IPS-20b (cell line): ENCODE data around the gene MUS81.

Experiments used
- H3K27ac ChIP-seq: one replicate; pipeline ENCODE4 v1.5.1; 2013; ENCODE audit warnings: low read length
- H3K27me3 ChIP-seq: 2 replicates; pipeline ENCODE4 v1.6.1; 2013; ENCODE audit warnings: mild to moderate bottlenecking, low read length, inconsistent platforms; ENCODE audit not compliant: insufficient read depth
- H3K36me3 ChIP-seq: 2 replicates; pipeline ENCODE4 v1.6.1; 2013; ENCODE audit warnings: low read depth, mild to moderate bottlenecking, inconsistent platforms, low read length, moderate library complexity; ENCODE audit not compliant: insufficient read depth
- H3K4me1 ChIP-seq: 2 replicates; pipeline ENCODE4 v1.6.1; 2013; ENCODE audit warnings: mild to moderate bottlenecking, control low read depth, inconsistent platforms, low read length, moderate library complexity; ENCODE audit not compliant: insufficient read depth
- H3K4me3 ChIP-seq: 2 replicates; pipeline ENCODE4 v1.5.1; 2013; ENCODE audit warnings: mild to moderate bottlenecking, low read length, inconsistent platforms
- H3K9ac ChIP-seq: 2 replicates; pipeline ENCODE4 v1.6.1; 2013; ENCODE audit warnings: low read depth, mild to moderate bottlenecking, inconsistent platforms, low read length, moderate library complexity
- H3K9me3 ChIP-seq: 2 replicates; pipeline ENCODE4 v1.6.1; 2013; ENCODE audit warnings: mild to moderate bottlenecking, low read depth, low read length, inconsistent platforms; ENCODE audit not compliant: insufficient read depth

The MUS81 gene

GRCh38 chr11:65849771-65850216 is 10.4 kb upstream of the MUS81 start:
- Histone ChIP-seq H3K9ac (no peak overlapping the region), H3K4me1 (no peaks in the 10 kb centered on the region), H3K36me3 (peaks cover 29% of the 10 kb centered on the region), H3K27me3 (no peaks in the 10 kb centered on the region), H3K27ac (no peak overlapping the region), H3K4me3 (no peak overlapping the region), H3K9me3 (no peaks in the 10 kb centered on the region)

DNA sequence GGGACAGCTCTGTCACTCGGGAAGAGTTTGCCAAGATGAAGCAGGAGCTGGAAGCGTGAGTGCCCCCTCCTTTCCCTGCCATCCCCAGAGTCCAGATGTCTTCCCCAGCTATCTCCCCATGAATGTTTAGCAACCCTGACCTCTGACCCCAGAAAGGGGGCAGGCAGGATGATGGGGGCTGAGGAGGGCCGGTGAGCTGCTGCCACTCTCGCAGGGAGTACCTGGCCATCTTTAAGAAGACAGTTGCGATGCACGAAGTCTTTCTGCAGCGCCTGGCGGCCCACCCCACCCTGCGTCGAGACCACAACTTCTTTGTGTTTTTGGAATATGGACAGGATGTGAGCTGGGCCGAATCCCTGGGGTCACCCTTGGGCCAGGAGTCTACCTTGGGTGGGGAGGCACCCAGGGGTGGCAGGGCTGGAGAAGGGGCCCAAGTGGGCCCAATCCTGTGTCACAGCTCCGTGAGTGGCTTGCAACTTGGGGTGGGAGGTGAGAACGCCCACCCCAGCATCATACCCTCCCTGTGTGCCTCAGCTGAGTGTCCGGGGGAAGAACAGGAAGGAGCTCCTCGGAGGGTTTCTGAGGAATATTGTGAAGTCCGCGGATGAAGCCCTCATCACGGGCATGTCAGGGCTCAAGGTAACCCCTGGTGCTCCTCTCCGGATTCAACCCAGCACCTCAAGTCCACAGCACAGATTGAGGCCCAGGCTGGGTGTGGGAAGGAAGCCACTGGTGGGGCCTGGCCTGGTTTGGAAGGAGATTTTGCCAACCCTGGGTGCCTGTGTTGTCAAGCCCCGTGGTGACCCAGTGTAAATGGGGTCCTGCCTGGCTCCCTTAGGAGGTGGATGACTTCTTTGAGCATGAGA is 9.8 kb upstream of the MUS81 start:
- Histone ChIP-seq H3K4me1 (no peaks in the 10 kb centered on the region), H3K36me3 (peaks cover 35% of the 10 kb centered on the region), H3K9me3 (no peaks in the 10 kb centered on the region), H3K4me3 (no peak overlapping the region), H3K27me3 (no peaks in the 10 kb centered on the region), H3K27ac (no peak overlapping the region), H3K9ac (no peak overlapping the region)

DNA sequence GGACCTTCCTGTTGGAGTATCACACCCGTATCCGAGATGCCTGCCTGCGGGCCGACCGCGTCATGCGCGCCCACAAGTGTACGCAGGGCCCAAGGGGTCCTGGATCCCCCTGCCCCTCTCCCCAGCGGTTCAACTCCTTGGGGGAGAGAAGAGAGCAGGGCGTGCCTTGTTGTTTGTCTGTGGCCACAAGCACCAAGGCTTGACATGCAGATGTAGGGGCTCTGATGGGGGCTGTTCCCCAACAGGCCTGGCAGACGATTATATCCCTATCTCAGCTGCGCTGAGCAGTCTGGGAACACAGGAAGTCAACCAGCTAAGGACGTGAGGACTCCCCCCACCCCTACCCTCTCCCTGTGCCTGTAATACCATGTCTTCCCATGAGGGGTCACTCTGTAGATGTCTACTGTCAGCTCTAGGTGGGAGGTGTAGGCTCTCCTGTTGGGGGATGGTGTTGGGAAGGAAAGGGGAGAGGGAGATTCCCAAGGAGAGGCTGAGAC is 9.1 kb upstream of the MUS81 start:
- H3K4me3 ChIP-seq, result no peak overlapping the region
- no peak overlapping the region for H3K27ac ChIP-seq
- H3K9me3 ChIP-seq, result no peaks in the 10 kb centered on the region
- no peaks in the 10 kb centered on the region for H3K27me3 ChIP-seq
- H3K9ac ChIP-seq, result no peak overlapping the region
- peaks cover 42% of the 10 kb centered on the region for H3K36me3 ChIP-seq
- no peaks in the 10 kb centered on the region for H3K4me1 ChIP-seq

GRCh38 chr11:65851811-65852507 is 8.3 kb upstream of the MUS81 start:
- H3K9ac ChIP-seq, result no peak overlapping the region
- no peaks in the 10 kb centered on the region for H3K27me3 ChIP-seq

DNA sequence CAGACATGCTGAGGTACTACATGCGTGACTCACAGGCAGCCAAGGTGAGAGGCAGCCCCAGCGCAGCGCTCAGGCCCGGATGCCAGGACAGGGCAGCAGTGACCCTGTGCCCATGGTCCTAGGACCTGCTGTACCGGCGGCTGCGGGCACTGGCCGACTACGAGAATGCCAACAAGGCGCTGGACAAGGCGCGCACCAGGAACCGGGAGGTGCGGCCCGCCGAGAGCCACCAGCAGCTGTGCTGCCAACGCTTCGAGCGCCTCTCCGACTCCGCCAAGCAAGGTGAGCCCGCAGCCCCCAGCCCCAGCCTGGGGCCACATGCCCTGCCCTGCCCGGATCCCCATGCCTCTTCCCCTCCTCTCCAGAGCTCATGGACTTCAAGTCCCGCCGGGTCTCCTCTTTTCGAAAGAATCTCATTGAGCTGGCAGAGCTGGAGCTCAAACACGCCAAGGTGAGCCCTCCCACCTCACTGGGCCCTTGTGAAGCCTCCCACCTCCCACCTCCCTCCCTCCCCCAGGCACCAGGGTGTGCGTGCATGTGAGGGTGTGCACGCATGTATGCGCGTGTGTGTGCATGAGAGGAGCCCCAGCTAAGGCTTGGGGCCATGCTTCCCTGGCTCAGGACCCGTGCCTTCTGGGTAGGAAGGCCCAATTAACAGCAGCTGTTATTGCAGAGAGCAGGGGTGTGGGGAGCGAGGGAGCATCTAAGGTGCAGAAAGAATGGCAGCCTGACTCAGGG is 7.6 kb upstream of the MUS81 start:
- Histone ChIP-seq H3K9ac (no peak overlapping the region), H3K4me3 (no peak overlapping the region), H3K27ac (no peak overlapping the region), H3K9me3 (no peaks in the 10 kb centered on the region), H3K27me3 (no peaks in the 10 kb centered on the region), H3K4me1 (no peaks in the 10 kb centered on the region), H3K36me3 (peaks cover 49% of the 10 kb centered on the region)

More at GRCh38 chr11:65851811-65852507, 8.3 kb upstream of the MUS81 start:
- Histone ChIP-seq H3K36me3 (peaks cover 49% of the 10 kb centered on the region), H3K27ac (no peak overlapping the region), H3K4me1 (no peaks in the 10 kb centered on the region), H3K9me3 (no peaks in the 10 kb centered on the region), H3K4me3 (no peak overlapping the region)

DNA sequence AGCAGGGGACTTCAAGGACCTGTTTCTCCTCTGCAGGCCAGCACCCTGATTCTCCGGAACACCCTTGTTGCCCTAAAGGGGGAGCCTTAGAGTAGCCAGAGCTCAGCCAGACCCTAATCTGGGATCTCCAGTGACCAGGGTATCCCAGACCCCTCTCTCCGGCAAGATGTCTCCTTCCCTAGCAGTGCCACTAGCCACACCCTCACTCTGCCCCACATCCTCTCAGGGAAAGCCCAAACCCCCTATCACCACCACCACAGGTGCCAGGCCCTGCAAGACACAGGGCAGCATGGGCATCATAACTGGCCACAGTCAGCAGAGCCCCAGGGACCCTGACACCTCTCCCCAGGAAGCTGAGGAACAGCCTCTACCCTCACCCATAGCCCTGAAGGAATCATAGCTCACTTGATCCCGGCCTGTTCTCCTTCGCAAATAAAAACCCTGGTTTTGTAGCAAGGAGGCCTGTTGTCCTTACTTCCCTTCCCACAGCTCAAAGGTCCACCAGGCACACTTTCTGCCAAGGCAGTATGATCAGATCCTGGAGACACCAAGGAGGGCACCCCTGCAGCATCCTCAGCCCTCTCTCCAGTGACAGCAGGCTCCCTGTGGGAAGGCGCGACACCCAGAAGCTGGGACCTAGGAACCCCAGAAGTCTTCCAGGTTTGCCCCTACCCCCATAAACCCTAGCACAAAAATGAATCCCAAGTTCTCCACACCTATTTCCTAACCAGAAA is 6.8 kb upstream of the MUS81 start:
- no peaks in the 10 kb centered on the region for H3K27me3 ChIP-seq
- no peak overlapping the region for H3K27ac ChIP-seq
- H3K36me3 ChIP-seq, result peaks cover 49% of the 10 kb centered on the region
- H3K4me1 ChIP-seq, result no peaks in the 10 kb centered on the region
- H3K4me3 ChIP-seq, result no peak overlapping the region
- H3K9me3 ChIP-seq, result no peaks in the 10 kb centered on the region
- H3K9ac ChIP-seq, result no peak overlapping the region

- no peaks in the 10 kb centered on the region; the same call in 1 of the 2 replicates for H3K4me1 ChIP-seq
- H3K27ac ChIP-seq, result no peak overlapping the region
- no peaks in the 10 kb centered on the region for H3K9me3 ChIP-seq
- H3K9ac ChIP-seq, result no peak overlapping the region
- no peak overlapping the region for H3K4me3 ChIP-seq
- H3K36me3 ChIP-seq, result peaks cover 49% of the 10 kb centered on the region
- H3K27me3 ChIP-seq, result no peaks in the 10 kb centered on the region
These were observed 6.1 kb upstream of the MUS81 start for GRCh38 chr11:65854161-65854592.

- H3K27me3 ChIP-seq, result no peaks in the 10 kb centered on the region
- no peak overlapping the region for H3K27ac ChIP-seq
- no peaks in the 10 kb centered on the region; the same call in 1 of the 2 replicates for H3K4me1 ChIP-seq
- H3K4me3 ChIP-seq, result no peak overlapping the region; the same call in 1 of the 2 replicates
- H3K9me3 ChIP-seq, result no peaks in the 10 kb centered on the region
- peaks cover 49% of the 10 kb centered on the region for H3K36me3 ChIP-seq
- H3K9ac ChIP-seq, result no peak overlapping the region
These were observed 5.1 kb upstream of the MUS81 start for GRCh38 chr11:65854852-65855837.

- Histone ChIP-seq H3K4me1 (no peaks in the 10 kb centered on the region; the same call in 1 of the 2 replicates), H3K9me3 (no peaks in the 10 kb centered on the region), H3K27me3 (no peaks in the 10 kb centered on the region), H3K4me3 (peak overlapping the region; percentile 99), H3K27ac (no peak overlapping the region), H3K9ac (no peak overlapping the region; the same call in 1 of the 2 replicates), H3K36me3 (peaks cover 49% of the 10 kb centered on the region)
These were observed 4.3 kb upstream of the MUS81 start for GRCh38 chr11:65855927-65856363.
